Breast epithelium (tissue), 4 donors: ENCODE results near the gene LPP. TPM values are rescaled to one million over a fixed set of nuclear protein-coding genes. Genes with fewer than 3 reads are reported as not detected.

Experiments used
- DNase-seq, 2 donors: peaks; one replicate each; pipeline ENCODE4 v3.0.0-alpha.2; 2019; ENCODE audit warnings: low spot score in 2 of 2
- H3K27ac ChIP-seq, 2 donors: fragments of 200-600 bp; sonication (generic) in 1 of 2; one replicate each; pipeline ENCODE4 v1.5.1; 2016 to 2019; ENCODE audit warnings: mild to moderate bottlenecking in 1 of 2
- H3K27me3 ChIP-seq, 2 donors: fragments of 200-600 bp; sonication (generic) in 1 of 2; one replicate each; pipeline versions ENCODE4 v1.5.1 to v1.6.0; 2017 to 2019; ENCODE audit warnings: control low read depth in 1 of 2, mild to moderate bottlenecking in 1 of 2
- H3K36me3 ChIP-seq: fragments of 200-600 bp; one replicate; pipeline ENCODE4 v1.5.1; 2019
- H3K4me1 ChIP-seq, 2 donors: fragments of 200-600 bp; sonication (generic); one replicate each; pipeline ENCODE4 v1.5.1; 2016 to 2019; ENCODE audit warnings: control low read depth in 1 of 2
- H3K4me3 ChIP-seq, 3 donors: fragments of 200-600 bp; sonication (generic); 1 replicate in 2 of 3; 2 replicates in 1 of 3; pipeline ENCODE4 v1.5.1; 2016 to 2019; ENCODE audit warnings: mild to moderate bottlenecking in 3 of 3, moderate library complexity in 2 of 3
- H3K9me3 ChIP-seq, 2 donors: fragments of 200-600 bp; sonication (generic) in 1 of 2; one replicate each; pipeline ENCODE4 v1.5.1; 2016 to 2019; ENCODE audit warnings: control low read depth in 1 of 2
- POLR2A ChIP-seq: fragments of 450-650 bp; IDR thresholded peaks from one replicate; pipeline ENCODE4 v1.6.1; 2016; ENCODE audit warnings: antibody characterized with exemption, mild to moderate bottlenecking, moderate library complexity
- POLR2AphosphoS5 ChIP-seq, 3 donors: sonication (generic); formaldehyde crosslinking; IDR thresholded peaks; one replicate each; pipeline ENCODE4 v1.6.1; 2017; ENCODE audit warnings: antibody characterized with exemption in 3 of 3
- intact Hi-C: fragments of 100-400 bp; cut with DNase I; formaldehyde crosslinking; loops from one replicate; pipeline ENCODE4 v1.15.1; 2023; ENCODE audit warnings: low total_unique reads
- total RNA-seq, 3 donors: library from RNA; depleted of rRNA; stranded (reverse); fragments of >200 nt; gene quantifications; one replicate each; pipeline ENCODE4 v1.1.0, GENCODE V29; 2016
- TF ChIP-seq, protein P1 (sequence below), 3 donors: fragments of 450-650 bp; IDR thresholded peaks; one replicate each; pipeline ENCODE4 v1.5.1; 2016 to 2017; ENCODE audit warnings: antibody characterized with exemption in 3 of 3, mild to moderate bottlenecking in 3 of 3, moderate library complexity in 3 of 3

LPP gene
- total RNA-seq, 3 donors from 2014 or later: 135 to 183 (median 147) TPM

- Histone ChIP-seq H3K4me3 (no peak overlapping the region), H3K4me1 (no peaks in the 10 kb centered on the region), H3K36me3 (no peaks in the 10 kb centered on the region), H3K27me3 (no peaks in the 10 kb centered on the region), H3K9me3 (no peaks in the 10 kb centered on the region), H3K27ac (no peak overlapping the region)
- intact Hi-C loops: no loop called here
- DNase-seq: no peak
- TF ChIP-seq, protein P1, sequence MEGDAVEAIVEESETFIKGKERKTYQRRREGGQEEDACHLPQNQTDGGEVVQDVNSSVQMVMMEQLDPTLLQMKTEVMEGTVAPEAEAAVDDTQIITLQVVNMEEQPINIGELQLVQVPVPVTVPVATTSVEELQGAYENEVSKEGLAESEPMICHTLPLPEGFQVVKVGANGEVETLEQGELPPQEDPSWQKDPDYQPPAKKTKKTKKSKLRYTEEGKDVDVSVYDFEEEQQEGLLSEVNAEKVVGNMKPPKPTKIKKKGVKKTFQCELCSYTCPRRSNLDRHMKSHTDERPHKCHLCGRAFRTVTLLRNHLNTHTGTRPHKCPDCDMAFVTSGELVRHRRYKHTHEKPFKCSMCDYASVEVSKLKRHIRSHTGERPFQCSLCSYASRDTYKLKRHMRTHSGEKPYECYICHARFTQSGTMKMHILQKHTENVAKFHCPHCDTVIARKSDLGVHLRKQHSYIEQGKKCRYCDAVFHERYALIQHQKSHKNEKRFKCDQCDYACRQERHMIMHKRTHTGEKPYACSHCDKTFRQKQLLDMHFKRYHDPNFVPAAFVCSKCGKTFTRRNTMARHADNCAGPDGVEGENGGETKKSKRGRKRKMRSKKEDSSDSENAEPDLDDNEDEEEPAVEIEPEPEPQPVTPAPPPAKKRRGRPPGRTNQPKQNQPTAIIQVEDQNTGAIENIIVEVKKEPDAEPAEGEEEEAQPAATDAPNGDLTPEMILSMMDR (IDR thresholded peaks at IDR 0.05): no peak
- TF ChIP-seq POLR2A: no peak
- TF ChIP-seq POLR2AphosphoS5 (IDR thresholded peaks at IDR 0.05): no peak
Measured at GRCh38 chr3:188407158-188407880, 253.4 kb downstream of the LPP start.

- Histone ChIP-seq H3K4me1 (no peaks in the 10 kb centered on the region), H3K9me3 (no peaks in the 10 kb centered on the region), H3K36me3 (no peaks in the 10 kb centered on the region), H3K4me3 (no peak overlapping the region), H3K27ac (no peak overlapping the region), H3K27me3 (no peaks in the 10 kb centered on the region)
- intact Hi-C loops: no loop called here
- no peak for TF ChIP-seq POLR2AphosphoS5 (IDR thresholded peaks at IDR 0.05)
- TF ChIP-seq, protein P1 (IDR thresholded peaks at IDR 0.05): no peak
- TF ChIP-seq POLR2A: no peak
- no peak for DNase-seq
Measured at GRCh38 chr3:188408831-188409230, 254.9 kb downstream of the LPP start.

DNA sequence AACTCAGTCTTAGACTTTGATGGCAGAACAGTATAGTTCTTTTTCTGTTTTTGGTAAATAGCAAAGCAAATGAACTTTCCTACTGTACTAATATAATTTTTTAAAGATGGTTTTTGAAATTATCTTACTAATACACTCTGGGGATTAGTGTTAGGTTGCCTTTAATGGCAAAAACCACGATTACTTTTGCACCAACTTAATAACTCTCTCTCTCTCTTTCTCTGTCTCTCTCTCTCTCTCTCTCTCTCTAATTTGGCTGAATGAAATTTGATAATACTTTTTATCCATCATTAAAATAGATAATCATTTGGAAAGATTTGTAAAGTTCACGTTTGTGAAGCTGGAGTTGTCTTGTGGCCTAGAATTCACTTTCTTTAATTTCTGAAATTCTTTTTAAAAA is 257.8 kb downstream of the LPP start:
- Histone ChIP-seq H3K36me3 (no peaks in the 10 kb centered on the region), H3K4me3 (no peak overlapping the region), H3K27ac (no peak overlapping the region), H3K9me3 (no peaks in the 10 kb centered on the region), H3K4me1 (no peaks in the 10 kb centered on the region), H3K27me3 (no peaks in the 10 kb centered on the region)
- no peak for TF ChIP-seq POLR2A
- no peak for DNase-seq
- intact Hi-C loops: no loop called here

DNA sequence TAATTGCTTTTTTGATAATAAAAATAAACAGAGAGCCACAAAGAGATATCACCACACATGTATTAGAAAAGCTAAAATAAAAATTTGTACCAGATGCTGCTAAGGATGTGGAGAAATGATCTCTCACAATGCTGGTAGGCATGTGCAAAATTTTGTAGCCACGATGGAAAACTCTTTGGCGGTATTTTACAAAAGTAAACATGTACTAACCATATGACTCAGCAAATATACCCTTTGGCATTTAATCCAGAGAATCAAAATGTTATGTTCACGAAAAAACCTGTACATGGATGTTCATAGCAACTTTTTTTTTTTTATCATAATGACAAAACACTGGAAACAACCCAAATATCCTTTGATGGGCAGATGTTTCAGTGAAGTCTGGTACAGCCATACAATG is 261.2 kb downstream of the LPP start:
- DNase-seq: no peak
- Histone ChIP-seq H3K4me3 (no peak overlapping the region), H3K36me3 (no peaks in the 10 kb centered on the region), H3K27me3 (no peaks in the 10 kb centered on the region), H3K9me3 (no peaks in the 10 kb centered on the region), H3K4me1 (no peaks in the 10 kb centered on the region), H3K27ac (no peak overlapping the region)
- TF ChIP-seq, protein P1 (IDR thresholded peaks at IDR 0.05): no peak
- no peak for TF ChIP-seq POLR2A
- TF ChIP-seq POLR2AphosphoS5 (IDR thresholded peaks at IDR 0.05): no peak
- intact Hi-C loops: no loop called here

GRCh38 chr3:188416041-188416440 is 262.1 kb downstream of the LPP start:
- no peaks in the 10 kb centered on the region for H3K36me3 ChIP-seq
- H3K27me3 ChIP-seq: no peaks in the 10 kb centered on the region
- H3K4me1 ChIP-seq: no peaks in the 10 kb centered on the region
- TF ChIP-seq POLR2A (no peak), POLR2AphosphoS5 (IDR thresholded peaks at IDR 0.05) (no peak)
- TF ChIP-seq, protein P1 (IDR thresholded peaks at IDR 0.05): no peak
- intact Hi-C loops: no loop called here
- no peak for DNase-seq
- H3K4me3 ChIP-seq: no peak overlapping the region
- H3K9me3 ChIP-seq: no peaks in the 10 kb centered on the region
- no peak overlapping the region for H3K27ac ChIP-seq
